ENCODE data around the gene LGALS1. TPM values are rescaled to one million over a fixed set of nuclear protein-coding genes. Genes with fewer than 3 reads are reported as not detected.

Gene LGALS1
- 10 to 100 TPM; 85.1 to 93.7 TPM for total RNA-seq
- 236 TPM for polyA plus RNA-seq (2013, experiment 1 of 2)
- polyA plus RNA-seq (2013, experiment 2 of 2) = 306 TPM
- 4.2 to 115 (median 20.6) reads per million in 172 experiments for total RNA-seq

DNA sequence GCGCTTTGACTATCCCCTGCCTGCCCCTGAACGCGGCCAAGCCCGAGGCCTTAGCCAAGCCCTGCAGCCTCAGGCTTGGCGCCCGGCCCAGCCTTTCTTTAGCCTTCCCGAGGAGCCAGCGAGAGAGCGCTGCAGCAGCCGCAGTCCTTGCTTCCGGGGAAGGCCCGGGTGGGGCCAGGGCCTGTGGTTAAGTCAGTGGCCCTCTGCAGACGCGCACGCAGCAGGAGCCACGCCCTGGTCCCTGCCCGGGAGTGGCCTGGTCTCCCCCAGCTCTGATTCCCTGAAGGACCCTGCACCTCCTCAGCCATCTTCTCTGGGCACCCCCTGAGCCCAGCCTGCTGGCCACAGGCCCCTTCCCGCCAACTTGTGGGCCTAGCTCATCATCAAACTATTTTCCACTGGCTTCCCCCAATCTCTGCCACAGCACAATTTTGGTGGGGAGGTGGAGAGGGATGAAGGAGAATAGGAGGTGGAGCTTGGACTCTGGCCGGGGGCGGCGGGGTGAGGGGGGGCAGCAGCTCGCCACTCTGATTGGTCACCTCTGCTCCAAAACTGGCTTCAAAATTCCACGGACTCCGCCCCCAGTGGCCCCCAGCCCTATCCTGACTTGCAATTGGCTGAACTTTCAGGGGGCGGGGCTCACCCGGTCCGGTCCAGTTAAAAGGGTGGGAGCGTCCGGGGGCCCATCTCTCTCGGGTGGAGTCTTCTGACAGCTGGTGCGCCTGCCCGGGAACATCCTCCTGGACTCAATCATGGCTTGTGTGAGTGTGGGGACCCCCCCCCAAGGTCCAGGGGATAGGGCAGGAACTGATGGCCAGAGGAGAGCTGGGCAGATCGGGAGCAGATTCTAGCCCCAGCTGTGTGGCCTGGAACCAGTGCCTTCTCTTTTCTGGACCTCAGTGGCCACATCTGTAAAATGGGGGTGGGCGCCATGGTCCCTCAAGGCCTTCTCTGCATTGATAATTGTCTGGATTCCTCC lies at the start of gene LGALS1:
Gene LGALS1 (plus strand): TSS at position 686 of the 979 bp plus-strand sequence. CDS start 67 bp downstream, at position 753.
- H3K9me3 ChIP-seq (ENCODE audit: control insufficient read depth in 1 of 2, insufficient read depth in 1 of 2, low read length in 2 of 2) = peaks cover 0 to 4% of the 10 kb centered on the region in 2 experiments
- Mint-ChIP-seq H3K27me3 (no peaks in the 10 kb centered on the region), H3K27ac (peak within 1 kb of the TSS; percentile 96), H3K36me3 (ENCODE audit: low read depth) (peaks cover 9% of the 10 kb centered on the region), H3K4me3 (peak within 1 kb of the TSS; percentile 89), H3K9me3 (no peaks in the 10 kb centered on the region), H3K4me1 (ENCODE audit: low read depth) (peaks cover 59% of the 10 kb centered on the region)
- H3K27ac ChIP-seq (ENCODE audit: low read depth in 1 of 2, low read length in 2 of 2) = peak within 1 kb of the TSS; percentile 91 to 99
- no peaks in the 10 kb centered on the region for H3K27me3 ChIP-seq (ENCODE audit: control insufficient read depth in 1 of 2, insufficient read depth in 2 of 2, low read length in 2 of 2)
- ChIA-PET POLR2A (interaction anchor here (0.9 to 10.5 kb wide), 9 partner anchors 11 to 67 kb away, joined by 3 to 256 read pairs (median 29); partner anchors contain the start of genes GGA1, NOL12, PDXP and SH3BP1), CTCF (interaction anchor here (1.0 to 12.8 kb wide), 4 partner anchors 14 to 68 kb away, joined by 3 to 171 read pairs (median 4); partner anchors contain the start of genes PDXP and SH3BP1)
- peaks cover 5% of the 10 kb centered on the region for H3K36me3 ChIP-seq (ENCODE audit: insufficient read depth, low read length)
- peaks cover 70% of the 10 kb centered on the region for H3K4me1 ChIP-seq (ENCODE audit: insufficient read depth, low read length)
- intact Hi-C loops (cut with DNase I, micrococcal nuclease) = no loop called here
- H3K4me3 ChIP-seq (ENCODE audit: low read length) = peak within 1 kb of the TSS; percentile 88
- DNase-seq (peak in 12 of 14 experiments; percentile 40 to 86 (median 61)), ATAC-seq (ENCODE audit: poor library complexity) (peak; percentile 26)
- TF ChIP-seq, protein P1, sequence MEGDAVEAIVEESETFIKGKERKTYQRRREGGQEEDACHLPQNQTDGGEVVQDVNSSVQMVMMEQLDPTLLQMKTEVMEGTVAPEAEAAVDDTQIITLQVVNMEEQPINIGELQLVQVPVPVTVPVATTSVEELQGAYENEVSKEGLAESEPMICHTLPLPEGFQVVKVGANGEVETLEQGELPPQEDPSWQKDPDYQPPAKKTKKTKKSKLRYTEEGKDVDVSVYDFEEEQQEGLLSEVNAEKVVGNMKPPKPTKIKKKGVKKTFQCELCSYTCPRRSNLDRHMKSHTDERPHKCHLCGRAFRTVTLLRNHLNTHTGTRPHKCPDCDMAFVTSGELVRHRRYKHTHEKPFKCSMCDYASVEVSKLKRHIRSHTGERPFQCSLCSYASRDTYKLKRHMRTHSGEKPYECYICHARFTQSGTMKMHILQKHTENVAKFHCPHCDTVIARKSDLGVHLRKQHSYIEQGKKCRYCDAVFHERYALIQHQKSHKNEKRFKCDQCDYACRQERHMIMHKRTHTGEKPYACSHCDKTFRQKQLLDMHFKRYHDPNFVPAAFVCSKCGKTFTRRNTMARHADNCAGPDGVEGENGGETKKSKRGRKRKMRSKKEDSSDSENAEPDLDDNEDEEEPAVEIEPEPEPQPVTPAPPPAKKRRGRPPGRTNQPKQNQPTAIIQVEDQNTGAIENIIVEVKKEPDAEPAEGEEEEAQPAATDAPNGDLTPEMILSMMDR (IDR thresholded peaks at IDR 0.05) = no peak

DNA sequence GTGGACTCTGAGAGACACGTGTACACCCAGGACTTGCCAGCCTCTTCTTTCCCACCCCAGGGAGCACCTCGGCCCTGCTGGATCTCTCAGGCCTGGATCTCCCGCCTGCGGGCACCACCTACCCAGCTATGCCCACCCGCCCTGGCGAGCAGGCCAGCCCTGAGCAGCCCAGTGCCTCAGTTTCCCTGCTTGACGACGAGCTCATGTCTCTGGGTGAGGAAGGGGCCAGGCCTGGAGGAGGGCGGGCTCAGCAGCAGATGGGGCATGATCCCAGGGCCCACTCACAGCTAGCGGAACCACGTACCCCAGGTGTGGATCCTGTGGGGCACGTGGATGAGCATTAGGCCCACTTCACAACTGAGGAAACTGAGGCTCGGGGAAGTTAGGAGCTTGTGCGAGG lies 49.7 kb upstream of the LGALS1 start:
- H3K27me3 Mint-ChIP-seq = no peaks in the 10 kb centered on the region
- ChIA-PET CTCF (interaction anchor here (3.6 to 3.9 kb wide), 2 partner anchors 17 to 56 kb away, joined by 17 to 19 read pairs; no protein-coding TSS in a partner anchor), POLR2A (interaction anchor here (0.9 to 5.4 kb wide), 8 partner anchors 8 to 56 kb away, joined by 3 to 107 read pairs (median 20); partner anchors contain the start of genes GGA1, LGALS1, PDXP and SH3BP1)
- intact Hi-C loops (cut with DNase I, micrococcal nuclease) = no loop called here
- no peaks in the 10 kb centered on the region for H3K27me3 ChIP-seq (ENCODE audit: control insufficient read depth in 1 of 2, insufficient read depth in 2 of 2, low read length in 2 of 2)
- H3K4me1 Mint-ChIP-seq (ENCODE audit: low read depth) = peaks cover 50% of the 10 kb centered on the region
- peak overlapping the region; percentile 74 to 76 for H3K27ac ChIP-seq (ENCODE audit: low read depth in 1 of 2, low read length in 2 of 2)
- no peaks in the 10 kb centered on the region for H3K9me3 ChIP-seq (ENCODE audit: control insufficient read depth in 1 of 2, insufficient read depth in 1 of 2, low read length in 2 of 2)
- DNase-seq (no peak), ATAC-seq (ENCODE audit: poor library complexity) (no peak)
- TF ChIP-seq, protein P1 (IDR thresholded peaks at IDR 0.05) = no peak
- peaks cover 19% of the 10 kb centered on the region for H3K36me3 Mint-ChIP-seq (ENCODE audit: low read depth)
- peak overlapping the region; percentile 90 for H3K27ac Mint-ChIP-seq
- peaks cover 67% of the 10 kb centered on the region for H3K4me1 ChIP-seq (ENCODE audit: insufficient read depth, low read length)
- H3K4me3 ChIP-seq (ENCODE audit: low read length) = no peak overlapping the region
- no peak overlapping the region for H3K4me3 Mint-ChIP-seq
- H3K36me3 ChIP-seq (ENCODE audit: insufficient read depth, low read length) = peaks cover 43% of the 10 kb centered on the region
- H3K9me3 Mint-ChIP-seq = no peaks in the 10 kb centered on the region

DNA sequence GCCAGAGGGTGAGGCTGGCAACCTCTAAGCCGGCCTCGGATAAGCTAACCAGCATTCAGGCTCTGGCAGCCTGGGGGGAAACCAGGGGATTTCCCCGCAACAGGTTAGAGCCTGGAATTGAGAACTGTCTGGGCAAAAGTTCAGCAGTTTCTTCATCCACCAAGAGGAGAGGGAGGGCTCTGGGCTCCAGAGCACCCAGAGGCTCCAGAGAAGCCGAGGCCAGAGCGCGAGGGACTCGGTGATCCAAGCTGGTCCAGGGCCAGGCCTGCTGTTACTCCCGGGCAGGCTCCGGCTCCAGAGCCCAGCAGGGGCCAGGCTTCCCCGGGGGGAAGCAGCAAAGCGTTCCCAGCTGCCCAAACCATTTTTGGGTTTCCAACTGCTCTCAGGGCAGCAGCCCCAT lies 49.3 kb upstream of the LGALS1 start:
- H3K27ac ChIP-seq (ENCODE audit: low read depth in 1 of 2, low read length in 2 of 2) = peak overlapping the region; percentile 74 to 76
- Mint-ChIP-seq H3K9me3 (no peaks in the 10 kb centered on the region), H3K4me3 (no peak overlapping the region), H3K27me3 (no peaks in the 10 kb centered on the region), H3K4me1 (ENCODE audit: low read depth) (peaks cover 50% of the 10 kb centered on the region), H3K27ac (peak overlapping the region; percentile 90), H3K36me3 (ENCODE audit: low read depth) (peaks cover 15% of the 10 kb centered on the region)
- ChIA-PET POLR2A (interaction anchor here (0.9 to 5.4 kb wide), 8 partner anchors 8 to 55 kb away, joined by 3 to 107 read pairs (median 20); partner anchors contain the start of genes GGA1, LGALS1, PDXP and SH3BP1), CTCF (interaction anchor here (3.6 to 3.9 kb wide), 2 partner anchors 17 to 55 kb away, joined by 17 to 19 read pairs; no protein-coding TSS in a partner anchor)
- TF ChIP-seq, protein P1 (IDR thresholded peaks at IDR 0.05) = no peak
- ATAC-seq (ENCODE audit: poor library complexity) (no peak), DNase-seq (no peak)
- no peaks in the 10 kb centered on the region for H3K27me3 ChIP-seq (ENCODE audit: control insufficient read depth in 1 of 2, insufficient read depth in 2 of 2, low read length in 2 of 2)
- no peaks in the 10 kb centered on the region for H3K9me3 ChIP-seq (ENCODE audit: control insufficient read depth in 1 of 2, insufficient read depth in 1 of 2, low read length in 2 of 2)
- peaks cover 43% of the 10 kb centered on the region for H3K36me3 ChIP-seq (ENCODE audit: insufficient read depth, low read length)
- intact Hi-C loops (cut with DNase I, micrococcal nuclease) = no loop called here
- no peak overlapping the region for H3K4me3 ChIP-seq (ENCODE audit: low read length)
- H3K4me1 ChIP-seq (ENCODE audit: insufficient read depth, low read length) = peaks cover 68% of the 10 kb centered on the region

Data from CD4-positive, alpha-beta T cell (primary cell).